HG03060 (cell line): ENCODE measurements around the gene JUNB.
"Not testable (repeated sequence)": the region's sequence is repeated elsewhere in the genome, so short reads cannot be mapped to it uniquely, and the experiment has no call there.

Experiments
- ATAC-seq: cut with Tn5 transposase; IDR thresholded peaks from one replicate; pipeline ENCODE4 v1.9.1; 2021; ENCODE audit warnings: low read depth, moderate number of reproducible peaks; ENCODE audit not compliant: unreplicated experiment

Gene JUNB

DNA sequence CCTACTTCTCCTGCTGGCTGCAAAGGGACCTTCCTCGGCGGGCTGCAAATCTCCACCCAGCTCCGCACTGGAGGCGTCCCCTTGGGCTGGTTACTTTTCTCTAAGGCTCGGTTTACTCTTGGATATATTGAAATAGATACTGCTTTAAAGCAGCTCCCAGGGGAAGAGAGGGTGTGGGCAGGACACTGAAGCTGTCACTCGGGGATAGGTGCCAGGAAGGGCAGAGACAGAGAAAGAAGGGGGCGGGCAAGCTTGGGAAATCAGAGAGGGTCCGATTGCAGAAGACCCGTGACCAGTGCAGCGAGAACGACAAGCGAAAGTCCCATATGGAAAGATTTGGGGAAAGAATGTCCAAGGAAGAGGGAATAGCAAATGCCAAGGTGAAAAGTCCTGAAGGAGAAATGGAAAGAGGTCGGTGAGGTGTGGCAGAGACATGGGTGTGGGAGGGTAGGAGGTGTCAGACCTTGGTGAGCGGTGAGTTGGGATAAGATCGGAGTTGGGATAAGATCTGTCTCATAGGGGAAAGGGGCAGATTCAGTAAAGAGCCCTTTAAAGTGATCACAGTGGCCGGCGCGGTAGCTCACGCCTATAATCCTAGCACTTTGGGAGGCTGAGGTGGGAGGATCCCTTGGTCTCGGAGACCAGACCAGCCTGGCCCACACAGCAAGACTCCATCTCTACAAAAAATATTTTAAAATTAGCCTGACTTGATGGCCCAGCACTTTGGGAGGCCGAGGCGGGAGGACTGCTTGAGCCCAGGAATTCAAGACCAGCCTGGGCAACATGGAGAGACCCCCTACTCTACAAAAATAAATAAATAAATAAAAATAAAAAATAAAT is 11.2 kb downstream of the JUNB start:
- no peak for ATAC-seq

DNA sequence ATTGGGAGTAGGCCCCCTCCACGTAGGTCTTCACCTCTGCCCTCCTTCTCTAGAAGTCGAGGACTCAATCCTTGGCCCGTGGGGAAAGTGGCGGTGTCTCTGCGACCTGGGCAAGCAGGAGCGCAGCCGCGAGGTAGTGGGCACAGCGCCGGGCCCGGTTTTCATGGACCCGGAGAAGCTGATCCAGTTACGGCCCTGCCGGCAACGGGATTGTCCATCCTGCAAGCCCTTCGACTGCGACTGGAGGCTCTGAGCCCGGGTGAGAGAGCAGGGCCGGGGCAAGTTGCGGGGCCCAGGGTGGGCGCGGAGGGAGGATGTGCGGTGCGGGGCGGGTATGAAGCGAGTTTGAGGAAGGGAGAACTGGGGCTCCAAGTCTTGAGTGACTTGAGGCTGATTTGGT is 12.8 kb downstream of the JUNB start:
- ATAC-seq = no peak

DNA sequence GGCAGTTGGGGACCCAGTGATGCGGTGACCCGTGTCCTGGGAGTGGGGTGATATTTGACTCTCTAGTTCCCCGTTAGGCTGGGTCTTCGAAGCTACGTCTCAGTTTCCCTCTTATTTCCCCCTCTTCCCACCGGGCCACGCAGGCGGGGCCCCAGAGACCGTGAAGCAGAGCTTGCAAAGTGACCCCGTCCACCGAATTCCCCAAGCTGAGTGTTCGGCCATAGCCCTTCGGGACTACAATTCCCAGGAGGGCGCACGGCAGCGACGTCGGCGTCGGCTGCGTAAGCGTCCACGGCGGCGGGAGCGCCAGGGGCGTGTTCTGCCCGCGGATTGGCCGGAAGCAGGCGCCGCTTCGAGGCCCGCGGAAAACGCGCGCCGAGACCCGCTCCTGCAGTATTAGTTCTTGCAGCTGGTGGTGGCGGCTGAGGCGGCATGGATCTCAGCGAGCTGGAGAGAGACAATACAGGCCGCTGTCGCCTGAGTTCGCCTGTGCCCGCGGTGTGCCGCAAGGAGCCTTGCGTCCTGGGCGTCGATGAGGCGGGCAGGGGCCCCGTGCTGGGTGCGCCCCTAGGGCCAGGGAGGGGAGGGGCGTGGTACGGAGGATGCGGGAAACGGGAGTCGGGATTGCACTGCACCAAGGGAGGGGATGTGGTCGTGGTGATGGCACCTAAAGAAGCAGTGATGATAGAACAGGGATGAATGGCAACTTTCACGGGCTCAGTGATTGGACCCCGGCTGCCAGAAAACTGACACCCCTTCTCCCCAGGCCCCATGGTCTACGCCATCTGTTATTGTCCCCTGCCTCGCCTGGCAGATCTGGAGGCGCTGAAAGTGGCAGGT is 15.2 kb downstream of the JUNB start, which contains the start of gene RNASEH2A:
RNASEH2A (plus strand) TSS at position 343 of the 840 bp plus-strand sequence; CDS start at position 433, 90 bp downstream.
- ATAC-seq = peak; percentile 40

DNA sequence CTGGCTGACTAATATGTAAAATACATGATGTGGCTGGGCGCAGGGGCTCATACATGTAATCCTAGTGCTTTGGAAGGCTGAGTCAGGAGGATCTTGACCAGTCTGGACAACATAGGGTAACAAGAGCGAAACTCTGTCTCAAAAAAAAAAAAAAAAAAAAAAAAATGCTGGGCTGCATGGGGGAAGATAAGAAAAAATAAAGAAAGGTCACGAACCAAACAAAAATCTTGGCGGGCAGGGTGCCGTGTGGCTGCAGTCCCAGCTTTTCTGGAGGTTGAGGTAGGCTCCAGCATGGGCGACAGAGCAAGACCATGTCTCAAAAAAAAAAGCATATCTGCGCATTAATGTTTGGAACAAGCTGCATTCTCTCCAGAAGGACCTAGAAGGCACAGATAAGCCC is 23.8 kb downstream of the JUNB start:
- ATAC-seq = no peak

DNA sequence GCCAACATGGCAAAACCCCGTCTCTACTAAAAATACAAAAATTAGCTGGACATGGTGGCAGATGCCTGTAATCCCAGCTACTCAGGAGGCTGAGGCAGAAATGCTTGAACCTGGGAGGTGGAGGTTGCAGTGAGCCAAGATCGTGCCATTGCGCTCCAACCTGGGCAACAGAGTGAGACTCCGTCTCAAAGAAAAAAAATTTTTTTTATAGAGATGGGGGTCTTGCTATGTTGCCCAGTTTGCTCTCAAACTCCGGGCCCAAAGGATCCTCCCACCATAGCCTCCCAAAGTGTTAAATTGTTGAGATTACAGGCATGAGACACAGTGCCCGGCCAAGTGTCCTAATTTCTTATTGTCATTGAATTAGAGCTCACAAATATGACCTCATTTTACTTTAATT is 25.9 kb downstream of the JUNB start:
- not testable (repeated sequence) for ATAC-seq

DNA sequence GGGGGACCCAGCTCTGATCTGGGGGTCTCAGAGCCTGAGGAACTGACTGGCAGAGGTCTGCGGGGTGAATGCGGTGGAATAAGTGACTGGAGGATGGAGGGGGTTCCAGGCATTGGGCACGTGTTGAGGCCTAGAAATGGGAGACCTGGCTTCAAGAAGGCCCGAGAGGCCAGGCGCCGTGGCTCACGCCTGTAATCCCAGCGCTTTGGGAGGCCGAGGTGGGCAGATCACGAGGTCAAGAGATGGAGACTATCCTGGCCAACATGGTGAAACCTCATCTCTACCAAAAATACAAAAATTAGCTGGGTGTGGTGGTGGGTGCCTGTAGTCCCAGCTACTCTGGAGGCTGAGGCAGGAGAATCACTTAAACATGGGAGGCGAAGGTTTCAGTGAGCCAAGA is 26.5 kb downstream of the JUNB start:
- not testable (repeated sequence) for ATAC-seq

DNA sequence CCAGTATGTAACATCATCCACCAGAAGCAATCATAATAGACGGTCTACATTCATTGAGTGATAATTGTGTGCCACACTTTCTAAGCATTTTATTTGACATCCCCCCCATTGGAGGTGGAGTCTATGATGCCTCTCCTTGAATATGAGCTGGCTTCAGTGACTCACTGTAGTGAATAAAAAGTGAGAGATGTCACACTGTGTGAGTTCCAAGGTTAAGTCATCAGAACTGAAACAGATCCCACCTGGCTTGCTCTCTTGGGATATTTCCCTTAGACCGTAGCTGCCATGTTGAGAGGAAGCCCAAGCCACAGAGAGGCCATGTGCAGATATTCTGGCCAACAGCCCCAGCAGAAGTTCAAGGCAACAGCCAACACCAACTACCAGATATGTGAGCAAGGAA is 30.5 kb downstream of the JUNB start:
- ATAC-seq = no peak

DNA sequence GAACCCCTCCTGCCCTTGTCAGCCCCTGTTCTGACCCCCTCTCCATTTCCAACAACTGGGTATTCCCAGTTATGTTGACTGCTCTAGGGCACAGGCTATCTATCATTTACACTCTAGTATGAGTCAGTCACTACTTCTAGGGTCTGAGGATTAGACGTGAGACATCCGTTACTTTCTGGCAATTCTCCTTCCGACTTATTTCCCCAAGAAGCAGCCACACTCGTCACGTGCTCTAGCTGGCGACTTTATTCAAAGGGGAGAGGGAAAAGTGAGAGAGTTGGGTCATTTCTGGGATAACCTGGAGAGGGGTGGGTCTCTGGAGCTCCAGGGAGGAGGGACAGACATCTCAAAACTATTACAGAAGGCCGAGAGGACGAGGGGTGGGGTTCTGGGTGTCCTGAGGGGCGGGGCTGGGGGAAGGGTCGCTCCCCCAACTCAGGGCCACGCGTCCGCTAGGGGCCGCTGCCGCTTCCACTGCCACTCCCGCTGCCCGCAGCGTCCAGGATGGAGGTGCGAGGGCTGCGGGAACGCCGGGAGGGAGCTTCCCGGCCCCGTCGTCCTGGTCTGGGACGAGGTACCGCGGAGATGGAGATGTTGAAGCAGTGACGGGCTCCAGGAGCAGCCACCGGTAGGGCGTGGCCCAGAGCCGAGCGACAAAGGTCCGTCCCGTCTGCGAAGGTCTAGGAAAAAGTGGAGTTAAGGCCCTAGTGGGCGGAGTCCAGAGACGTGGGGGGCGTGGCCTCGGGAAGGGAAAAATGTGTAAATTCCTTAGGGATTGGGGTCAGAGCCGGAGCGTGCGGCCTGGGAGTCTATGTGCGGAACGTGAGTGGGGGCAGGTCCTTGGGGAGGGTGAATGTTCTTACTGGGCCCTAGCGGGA is 34.2 kb downstream of the JUNB start:
- ATAC-seq = no peak

DNA sequence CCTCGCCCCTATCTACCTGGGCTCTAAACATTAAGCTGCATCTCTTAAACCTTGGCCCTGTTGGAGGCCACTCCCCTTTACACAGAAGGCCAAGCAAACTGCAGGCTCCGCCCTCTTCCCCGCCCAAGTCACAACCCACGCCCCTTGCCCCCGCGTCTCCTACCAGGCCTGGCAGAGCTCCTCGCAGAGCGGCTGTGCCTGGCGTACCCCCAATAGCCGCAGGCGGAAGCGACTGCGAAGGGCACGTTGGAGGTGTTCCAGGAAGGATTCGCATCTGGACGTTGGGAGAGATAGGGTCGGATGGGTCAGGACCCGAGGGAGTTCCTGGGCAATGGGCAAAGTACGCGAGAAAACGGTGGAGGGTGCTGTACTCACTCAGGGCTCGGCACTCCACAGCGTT is 37.2 kb downstream of the JUNB start:
- no peak for ATAC-seq

DNA sequence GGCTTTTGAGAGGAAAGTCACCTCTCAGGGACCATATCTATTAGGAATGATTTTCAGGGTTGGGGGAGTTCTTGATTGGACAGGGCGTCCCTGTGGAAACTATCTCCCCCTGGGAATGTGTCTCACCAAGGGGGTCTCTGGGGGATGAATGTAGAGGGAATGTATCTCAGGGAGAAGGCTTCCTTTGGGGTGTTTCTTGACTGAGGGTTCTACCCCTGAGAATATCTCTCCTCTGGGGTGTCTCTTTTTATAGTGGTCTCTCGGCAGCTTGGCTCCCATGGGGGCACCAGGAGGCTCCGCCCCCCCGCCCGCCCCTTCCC is 42.1 kb downstream of the JUNB start:
- ATAC-seq = no peak

DNA sequence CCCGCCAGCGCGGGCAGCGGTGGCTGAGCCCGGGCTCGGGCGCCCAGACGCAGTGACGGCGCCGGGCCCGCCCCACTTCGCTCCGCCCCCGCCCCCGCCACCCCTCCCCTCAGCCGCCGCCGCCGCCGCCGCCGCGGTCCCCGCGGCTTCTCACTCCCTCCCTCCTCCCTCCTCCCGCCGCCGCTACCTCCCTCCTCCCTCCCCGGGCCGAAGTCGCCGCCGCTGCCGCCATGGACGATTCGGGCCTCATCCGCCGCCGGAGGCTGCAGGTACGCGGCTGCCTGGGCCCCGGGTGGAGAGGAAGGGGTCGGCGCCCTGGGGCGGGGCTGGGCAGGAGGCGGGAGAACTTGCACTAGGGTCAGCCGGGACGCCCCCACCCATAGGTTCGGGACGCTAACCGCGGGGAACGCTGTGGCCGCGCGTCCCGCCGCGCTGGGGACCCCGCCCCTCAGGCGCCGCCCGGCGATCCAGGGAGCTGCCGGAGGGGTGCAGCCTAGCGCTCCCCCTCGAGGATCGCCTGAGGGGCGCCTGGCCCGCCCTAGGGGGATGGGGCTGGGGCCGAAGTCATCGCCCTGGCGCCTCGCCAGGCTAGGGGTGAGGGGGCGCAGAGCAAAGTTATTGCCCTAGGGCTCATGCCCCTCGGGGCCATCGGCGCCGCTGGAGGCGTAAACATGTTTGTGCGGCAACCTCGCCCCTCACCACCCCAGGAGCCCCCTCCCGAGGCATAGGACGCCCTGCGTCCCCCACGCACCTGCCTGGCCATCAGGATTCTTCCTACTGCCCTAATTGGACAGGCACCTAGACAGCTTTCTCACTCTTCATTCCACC is 42.7 kb downstream of the JUNB start:
- no peak for ATAC-seq

DNA sequence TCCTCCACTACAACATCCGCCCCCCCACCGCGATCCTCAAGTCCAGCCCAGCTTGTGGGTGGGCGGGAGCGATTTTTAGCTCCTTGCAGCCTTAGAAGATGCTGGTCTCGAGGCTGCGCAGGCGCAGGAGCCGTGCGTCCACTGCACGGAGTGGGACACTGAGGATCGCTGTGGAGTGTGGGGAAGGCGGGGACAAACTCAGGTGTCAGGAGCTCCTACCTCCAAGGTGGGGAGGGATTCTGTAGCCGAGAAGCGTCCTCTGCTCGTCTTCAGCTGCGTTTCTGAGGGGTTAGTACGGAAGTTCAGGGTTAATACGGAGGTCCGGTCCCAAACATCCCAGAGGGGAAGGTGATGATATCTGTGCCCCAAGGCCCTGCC is 43.3 kb downstream of the JUNB start, which contains the start of gene RTBDN:
RTBDN (minus strand) TSS at position 14 of the 378 bp plus-strand sequence. CDS start 4,600 bp downstream, outside the sequence.
- no peak for ATAC-seq

DNA sequence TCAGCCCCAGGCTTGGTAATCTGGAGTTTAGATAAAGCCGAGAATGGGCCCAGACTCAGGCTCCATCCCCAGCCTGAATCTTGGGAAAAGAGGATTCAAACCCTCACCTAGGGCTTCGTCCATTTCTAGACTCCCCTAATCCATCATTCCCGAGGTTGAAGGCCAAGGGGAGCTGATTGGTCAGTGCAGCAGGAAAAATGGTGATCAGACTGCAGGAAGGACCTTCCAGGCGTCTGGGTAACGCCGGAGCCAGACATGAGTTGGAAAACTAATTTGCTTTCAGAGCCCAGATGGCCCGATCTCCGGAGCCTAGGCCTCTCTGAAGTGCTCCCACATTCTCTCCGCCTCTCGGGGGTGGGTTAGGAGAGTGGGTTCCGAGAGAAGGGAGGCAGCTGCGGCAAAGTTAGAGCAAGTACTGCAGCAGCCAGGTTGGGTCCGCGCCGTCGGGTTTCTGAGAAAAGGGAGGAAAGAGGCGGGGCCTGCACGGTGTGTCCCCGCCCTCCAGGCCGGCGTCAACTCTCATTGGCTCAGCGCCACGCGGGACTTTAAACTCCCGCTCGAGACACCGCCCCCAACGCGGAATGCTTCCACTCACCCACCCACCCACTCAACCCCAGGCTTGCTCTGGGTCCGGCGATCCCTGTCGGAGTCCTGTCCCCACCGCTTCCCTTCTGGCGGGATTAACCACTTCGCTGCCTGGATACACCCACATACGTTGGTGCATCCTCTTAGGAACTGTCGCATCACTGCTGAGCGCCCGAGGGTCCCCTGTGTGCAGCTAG is 43.9 kb downstream of the JUNB start:
- no peak for ATAC-seq

DNA sequence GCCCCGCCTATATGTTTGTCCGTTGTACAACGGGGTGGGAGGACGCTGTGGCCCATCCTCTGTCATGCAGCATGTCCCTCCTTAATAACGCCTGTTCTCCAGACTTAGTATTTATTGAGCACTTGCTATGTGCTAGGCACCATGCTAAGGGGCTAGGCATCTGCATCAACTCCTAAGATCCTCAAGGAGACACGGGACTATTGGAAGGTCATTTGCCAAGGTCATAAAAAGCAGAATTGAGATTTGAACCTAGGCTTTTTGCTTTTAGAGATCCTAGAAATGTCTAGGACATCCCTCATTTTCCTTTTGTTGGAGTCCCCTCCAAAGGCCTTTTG is 45.2 kb downstream of the JUNB start:
- no peak for ATAC-seq

DNA sequence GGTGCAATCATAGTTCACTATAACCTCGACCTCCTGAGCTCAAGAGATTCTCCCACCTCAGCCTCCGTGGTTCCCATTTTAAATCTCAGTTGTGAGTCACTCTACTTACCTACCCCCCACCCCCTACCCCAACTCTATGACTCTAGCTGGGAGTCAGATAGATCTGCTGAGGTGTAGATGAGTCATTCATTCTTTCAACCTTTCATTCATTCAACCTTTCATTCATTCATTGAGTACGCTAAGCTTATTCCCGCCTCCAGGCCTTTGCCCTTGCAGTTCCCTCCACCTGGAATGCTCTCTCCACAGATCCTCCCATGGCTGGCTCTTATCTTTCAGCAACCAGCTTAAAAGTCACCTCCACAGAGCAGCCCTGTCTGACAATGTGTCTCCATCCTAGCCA is 45.9 kb downstream of the JUNB start:
- ATAC-seq = no peak

DNA sequence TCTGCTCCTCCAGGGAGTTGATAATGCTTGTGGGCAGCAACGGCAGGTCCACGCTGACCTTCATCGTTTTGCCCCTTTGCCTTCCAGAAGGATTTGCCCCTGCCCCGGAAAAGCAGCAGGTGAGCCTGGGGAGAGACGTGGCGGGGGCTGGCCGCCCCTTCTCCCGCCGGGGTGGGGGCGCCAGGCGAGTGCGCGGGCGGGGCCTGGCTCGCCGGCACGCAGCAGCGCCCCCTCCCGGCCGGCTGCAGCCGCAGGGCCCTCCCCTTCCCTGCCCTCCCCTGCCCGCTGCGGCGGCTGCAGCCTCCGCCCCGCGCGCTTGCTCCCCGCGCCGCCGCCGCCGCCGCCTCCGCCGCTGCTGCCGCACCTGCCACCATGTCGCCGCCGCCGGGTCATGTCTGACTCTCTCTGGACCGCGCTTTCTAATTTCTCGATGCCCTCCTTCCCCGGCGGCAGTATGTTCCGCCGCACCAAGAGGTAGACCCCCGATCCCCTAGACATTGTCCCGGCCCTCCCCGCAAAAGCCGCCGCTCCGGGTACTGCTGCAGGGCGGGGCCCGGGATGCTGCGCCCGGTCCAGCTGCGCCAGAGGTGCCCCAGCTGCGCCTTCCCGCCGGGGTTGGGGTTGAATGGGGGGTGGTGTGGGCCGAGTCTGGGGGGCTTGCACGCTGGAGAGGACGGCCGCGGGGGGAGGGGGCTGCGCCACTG is 47.0 kb downstream of the JUNB start, which contains the start of gene MAST1:
MAST1 (plus strand) TSS at position 334 of the 704 bp plus-strand sequence; CDS start at position 392, 58 bp downstream.
- ATAC-seq = no peak

DNA sequence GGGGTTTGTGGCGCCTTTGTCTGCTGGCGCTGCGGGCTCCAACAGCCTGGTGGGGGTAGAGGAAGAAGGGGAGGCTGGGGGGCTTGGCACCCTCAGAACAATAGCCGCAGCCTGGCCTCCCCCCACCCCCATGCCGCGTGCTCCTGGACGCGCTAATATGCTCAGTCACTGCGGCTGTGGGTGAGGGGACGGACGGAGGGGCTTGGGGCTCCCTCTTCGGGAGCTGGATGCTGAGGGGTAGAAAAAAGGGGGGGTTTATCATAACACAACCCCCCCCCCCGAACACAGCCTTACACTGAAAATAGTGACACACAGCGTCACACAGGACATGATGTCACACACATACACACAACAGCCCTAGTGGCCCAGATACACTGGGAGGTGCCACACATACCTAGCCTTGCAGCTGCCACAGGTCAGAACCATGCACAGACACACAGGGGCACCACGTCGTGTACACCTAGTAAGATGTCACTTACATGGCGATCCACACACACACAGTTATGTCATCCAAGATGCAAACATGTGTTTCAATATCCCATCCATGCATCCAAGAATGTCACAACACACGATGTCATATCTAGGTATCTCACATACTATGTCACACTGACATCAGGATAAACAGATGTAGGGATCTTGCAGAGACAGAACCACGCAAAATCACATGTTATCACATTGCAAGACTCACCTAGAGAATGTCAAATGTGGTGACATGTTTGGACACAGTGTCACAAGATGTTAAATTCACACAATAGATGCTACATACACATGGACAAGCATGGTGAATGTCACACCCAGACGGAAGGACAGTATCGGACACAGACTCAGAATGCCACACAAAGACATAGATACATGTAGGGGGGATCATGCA is 47.8 kb downstream of the JUNB start:
- no peak for ATAC-seq
